Mucosa of gallbladder (tissue), 1 donor: Measurements from ENCODE around the gene HES4. TPM values are rescaled to one million over a fixed set of nuclear protein-coding genes. Genes with fewer than 3 reads are reported as not detected.
A peak's percentile ranks its signal among the peaks of the same experiment; 100 is the strongest.

Experiments used
- DNase-seq: peaks from one replicate; pipeline ENCODE4 v3.0.0-alpha.2; 2020; ENCODE audit warnings: low spot score
- total RNA-seq: library from RNA; stranded (reverse); gene quantifications from one replicate; pipeline ENCODE4 v1.2.1, GENCODE V29; 2021
- donor health status: DM: no; HTN: no; CAD: no.

The HES4 gene, protein sequence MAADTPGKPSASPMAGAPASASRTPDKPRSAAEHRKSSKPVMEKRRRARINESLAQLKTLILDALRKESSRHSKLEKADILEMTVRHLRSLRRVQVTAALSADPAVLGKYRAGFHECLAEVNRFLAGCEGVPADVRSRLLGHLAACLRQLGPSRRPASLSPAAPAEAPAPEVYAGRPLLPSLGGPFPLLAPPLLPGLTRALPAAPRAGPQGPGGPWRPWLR
- total RNA-seq: 25.6 TPM

DNA sequence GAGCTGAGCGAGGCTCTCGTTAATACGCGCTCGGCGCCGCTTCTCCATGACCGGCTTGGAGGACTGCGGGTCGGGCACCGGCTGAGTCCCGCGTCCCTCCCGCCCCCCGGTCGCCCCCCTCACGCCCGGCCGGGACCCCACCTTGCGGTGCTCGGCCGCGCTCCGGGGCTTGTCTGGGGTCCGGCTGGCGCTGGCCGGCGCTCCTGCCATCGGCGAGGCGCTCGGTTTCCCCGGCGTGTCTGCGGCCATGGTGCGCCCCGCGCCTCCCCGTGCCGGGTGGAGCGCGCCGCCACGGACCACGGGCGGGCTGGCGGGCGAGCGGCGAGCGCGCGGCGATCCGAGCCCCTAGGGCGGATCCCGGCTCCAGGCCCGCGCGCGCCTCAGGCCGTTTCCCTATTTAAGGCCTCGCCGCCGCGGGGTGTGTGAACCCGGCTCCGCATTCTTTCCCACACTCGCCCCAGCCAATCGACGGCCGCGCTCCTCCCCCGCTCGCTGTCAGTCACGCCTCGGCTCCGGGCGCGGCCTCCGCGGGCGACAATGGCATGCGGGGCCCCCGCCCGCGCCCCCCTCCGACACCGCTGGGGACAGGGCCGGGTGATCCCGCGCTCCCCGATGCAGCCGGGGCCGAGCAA lies at the start of gene HES4:
Gene HES4 (minus strand): TSS at position 373 of the 632 bp plus-strand sequence. CDS start 124 bp downstream, at position 249.
- peak; percentile 90 for DNase-seq

GRCh38 chr1:1048765-1049164 lies 48.9 kb upstream of the HES4 start:
- DNase-seq: peak; percentile 58

- no peak for DNase-seq
Measured at GRCh38 chr1:1047963-1048362, 48.1 kb upstream of the HES4 start.

DNA sequence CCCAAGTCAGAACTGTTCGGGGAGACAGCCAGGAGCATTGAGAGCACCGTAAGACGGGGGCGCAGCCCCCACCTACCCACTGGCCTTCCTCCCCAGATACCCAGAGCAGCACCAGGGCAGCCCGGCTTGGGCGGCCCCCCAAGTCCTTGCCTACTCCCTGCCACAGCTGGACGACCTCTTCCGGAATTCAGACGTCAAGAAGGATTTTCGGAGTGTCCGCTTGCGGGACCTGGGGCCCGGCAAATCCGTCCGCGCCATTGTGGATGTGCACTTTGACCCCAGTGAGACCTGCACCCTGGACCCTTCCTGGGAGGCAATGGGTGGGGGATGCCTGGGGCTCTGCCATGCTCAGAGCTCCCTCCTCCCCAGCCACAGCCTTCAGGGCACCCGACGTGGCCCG lies 47.5 kb upstream of the HES4 start:
- no peak for DNase-seq

GRCh38 chr1:1046767-1047166 lies 46.9 kb upstream of the HES4 start:
- no peak for DNase-seq

DNA sequence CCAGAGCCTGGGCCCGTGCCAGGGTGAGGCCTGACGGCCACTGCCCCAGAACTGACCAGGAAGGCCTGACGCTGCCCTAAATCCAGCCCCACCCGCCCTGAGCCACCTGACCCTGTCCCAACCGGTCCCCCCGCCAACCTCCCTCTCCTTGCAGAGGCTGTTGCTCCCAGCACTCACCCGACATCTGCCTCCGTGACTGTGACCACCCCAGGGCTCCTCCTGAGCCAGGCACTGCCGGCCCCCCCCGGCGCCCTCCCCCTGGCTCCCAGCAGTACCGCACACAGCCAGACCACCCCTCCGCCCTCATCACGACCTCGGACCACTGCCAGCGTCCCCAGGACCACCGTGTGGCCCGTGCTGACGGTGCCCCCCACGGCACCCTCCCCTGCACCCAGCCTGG lies 46.3 kb upstream of the HES4 start:
- DNase-seq: no peak

DNA sequence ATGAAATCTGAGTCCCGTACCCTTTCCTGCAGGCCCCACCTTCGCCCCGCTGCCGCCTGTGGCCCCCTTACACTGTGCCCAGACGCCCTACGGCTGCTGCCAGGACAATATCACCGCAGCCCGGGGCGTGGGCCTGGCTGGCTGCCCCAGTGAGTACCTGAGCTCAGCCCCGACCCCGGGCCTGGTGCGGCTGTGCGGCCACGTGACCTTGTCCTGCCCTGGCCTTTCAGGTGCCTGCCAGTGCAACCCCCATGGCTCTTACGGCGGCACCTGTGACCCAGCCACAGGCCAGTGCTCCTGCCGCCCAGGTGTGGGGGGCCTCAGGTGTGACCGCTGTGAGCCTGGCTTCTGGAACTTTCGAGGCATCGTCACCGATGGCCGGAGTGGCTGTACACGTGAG lies 45.2 kb upstream of the HES4 start:
- DNase-seq: no peak

- DNase-seq: no peak
Measured at GRCh38 chr1:1044455-1045078, 44.7 kb upstream of the HES4 start.

GRCh38 chr1:1043921-1044320 lies 44.0 kb upstream of the HES4 start:
- DNase-seq: no peak

DNA sequence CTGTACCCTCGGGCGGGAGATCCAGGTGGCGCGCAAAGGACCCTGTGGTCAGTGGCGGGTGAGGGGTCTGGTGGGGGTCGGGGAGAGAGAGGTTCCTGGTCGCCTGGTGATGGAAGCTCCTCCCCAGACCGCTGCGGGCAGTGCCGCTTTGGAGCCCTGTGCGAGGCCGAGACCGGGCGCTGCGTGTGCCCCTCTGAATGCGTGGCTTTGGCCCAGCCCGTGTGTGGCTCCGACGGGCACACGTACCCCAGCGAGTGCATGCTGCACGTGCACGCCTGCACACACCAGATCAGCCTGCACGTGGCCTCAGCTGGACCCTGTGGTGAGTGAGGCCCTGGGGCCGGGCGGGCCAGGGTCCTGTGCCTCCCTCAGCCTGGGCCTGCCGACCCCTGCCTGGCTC lies 43.5 kb upstream of the HES4 start:
- no peak for DNase-seq

GRCh38 chr1:1042835-1043234 lies 42.9 kb upstream of the HES4 start:
- DNase-seq: no peak

- no peak for DNase-seq
Measured at GRCh38 chr1:1041873-1042272, 42.0 kb upstream of the HES4 start.

DNA sequence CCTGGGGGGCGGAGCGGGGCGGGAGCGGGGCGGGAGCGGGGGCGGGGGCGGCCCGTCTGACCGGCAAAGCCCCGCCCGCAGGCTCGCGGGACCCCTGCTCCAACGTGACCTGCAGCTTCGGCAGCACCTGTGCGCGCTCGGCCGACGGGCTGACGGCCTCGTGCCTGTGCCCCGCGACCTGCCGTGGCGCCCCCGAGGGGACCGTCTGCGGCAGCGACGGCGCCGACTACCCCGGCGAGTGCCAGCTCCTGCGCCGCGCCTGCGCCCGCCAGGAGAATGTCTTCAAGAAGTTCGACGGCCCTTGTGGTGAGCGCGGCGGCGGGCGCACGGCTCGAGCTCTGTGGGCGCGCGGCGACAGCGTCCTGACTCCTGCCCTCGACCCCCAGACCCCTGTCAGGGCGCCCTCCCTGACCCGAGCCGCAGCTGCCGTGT lies 41.2 kb upstream of the HES4 start:
- no peak for DNase-seq

DNA sequence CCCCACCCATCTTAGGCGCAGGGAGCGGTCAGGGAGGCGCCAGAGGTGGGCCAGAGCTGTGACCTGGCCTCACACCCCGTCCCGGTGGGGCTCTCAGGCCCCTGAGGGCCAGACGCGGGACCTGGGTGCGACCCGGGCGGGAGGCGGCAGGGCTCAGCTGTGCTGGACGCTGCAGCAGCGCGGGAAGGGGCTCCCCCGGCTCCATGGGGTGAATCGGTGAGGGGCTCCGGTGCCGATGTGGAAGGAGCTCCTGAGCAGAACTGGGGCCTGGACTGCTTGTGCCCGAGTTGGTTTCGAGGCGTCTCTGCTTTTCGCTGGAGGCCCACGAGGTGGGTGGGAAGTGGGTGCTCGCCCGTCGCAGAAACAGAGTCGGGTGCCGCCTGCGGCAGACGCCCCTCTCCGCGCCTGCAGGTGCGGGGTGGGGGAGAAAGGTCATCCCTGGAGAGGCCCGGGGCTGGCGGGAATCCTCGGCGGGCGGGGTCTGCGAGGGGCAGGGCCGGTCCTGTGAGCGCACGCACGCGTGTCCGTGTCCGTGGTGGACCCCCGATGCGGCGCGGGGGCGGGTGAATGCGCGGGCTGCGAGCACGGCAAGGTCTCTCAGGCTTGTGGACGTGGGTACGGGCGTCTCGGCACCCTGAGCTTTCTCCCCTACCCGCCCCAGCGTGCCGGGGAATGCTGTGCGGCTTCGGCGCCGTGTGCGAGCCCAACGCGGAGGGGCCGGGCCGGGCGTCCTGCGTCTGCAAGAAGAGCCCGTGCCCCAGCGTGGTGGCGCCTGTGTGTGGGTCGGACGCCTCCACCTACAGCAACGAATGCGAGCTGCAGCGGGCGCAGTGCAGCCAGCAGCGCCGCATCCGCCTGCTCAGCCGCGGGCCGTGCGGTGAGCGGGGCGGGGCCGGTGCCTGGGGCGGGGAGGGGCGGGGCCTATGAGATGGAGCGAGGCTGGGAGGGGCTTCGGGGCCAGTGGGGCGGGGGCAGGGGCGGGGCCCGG lies 40.4 kb upstream of the HES4 start:
- peak; percentile 72 for DNase-seq

DNA sequence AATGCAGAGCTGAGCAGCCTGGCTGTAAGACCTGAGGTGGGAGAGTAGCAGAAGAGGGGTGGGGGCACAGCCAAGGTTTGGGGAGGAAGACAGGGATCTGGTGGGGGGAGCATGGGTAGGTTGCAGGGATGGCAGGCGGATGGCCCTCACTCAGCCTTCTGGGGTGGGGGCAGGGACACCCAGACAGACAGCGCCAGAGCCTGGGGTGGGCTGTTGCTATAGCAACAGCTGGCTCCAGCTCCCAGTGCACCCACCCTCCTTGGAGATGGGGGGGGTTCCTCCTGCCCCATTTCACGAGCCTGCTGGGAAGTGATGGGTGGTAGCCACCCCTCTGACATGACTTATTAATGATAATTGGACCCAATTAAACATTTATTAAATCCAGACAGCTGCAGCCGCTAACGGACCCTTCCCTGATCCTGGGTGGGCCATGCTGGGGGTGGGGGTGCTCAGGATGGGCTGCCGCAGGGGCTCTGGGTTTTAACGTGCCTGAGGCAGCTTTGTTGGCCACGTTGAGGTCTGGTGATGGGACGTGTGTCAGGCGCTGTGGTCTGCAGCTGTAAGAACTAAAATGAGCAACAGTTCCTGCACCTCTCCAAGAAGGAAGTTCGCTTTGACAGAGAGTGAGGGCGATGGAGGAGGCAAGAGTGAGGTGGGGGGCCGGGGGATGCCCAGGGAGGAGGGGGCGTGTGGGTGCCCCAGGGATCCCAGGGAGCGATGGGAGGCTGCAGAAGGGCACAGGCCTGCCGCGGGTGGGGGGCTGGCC lies 39.4 kb upstream of the HES4 start:
- DNase-seq: no peak

- DNase-seq: no peak
Measured at GRCh38 chr1:1038694-1039093, 38.8 kb upstream of the HES4 start.

DNA sequence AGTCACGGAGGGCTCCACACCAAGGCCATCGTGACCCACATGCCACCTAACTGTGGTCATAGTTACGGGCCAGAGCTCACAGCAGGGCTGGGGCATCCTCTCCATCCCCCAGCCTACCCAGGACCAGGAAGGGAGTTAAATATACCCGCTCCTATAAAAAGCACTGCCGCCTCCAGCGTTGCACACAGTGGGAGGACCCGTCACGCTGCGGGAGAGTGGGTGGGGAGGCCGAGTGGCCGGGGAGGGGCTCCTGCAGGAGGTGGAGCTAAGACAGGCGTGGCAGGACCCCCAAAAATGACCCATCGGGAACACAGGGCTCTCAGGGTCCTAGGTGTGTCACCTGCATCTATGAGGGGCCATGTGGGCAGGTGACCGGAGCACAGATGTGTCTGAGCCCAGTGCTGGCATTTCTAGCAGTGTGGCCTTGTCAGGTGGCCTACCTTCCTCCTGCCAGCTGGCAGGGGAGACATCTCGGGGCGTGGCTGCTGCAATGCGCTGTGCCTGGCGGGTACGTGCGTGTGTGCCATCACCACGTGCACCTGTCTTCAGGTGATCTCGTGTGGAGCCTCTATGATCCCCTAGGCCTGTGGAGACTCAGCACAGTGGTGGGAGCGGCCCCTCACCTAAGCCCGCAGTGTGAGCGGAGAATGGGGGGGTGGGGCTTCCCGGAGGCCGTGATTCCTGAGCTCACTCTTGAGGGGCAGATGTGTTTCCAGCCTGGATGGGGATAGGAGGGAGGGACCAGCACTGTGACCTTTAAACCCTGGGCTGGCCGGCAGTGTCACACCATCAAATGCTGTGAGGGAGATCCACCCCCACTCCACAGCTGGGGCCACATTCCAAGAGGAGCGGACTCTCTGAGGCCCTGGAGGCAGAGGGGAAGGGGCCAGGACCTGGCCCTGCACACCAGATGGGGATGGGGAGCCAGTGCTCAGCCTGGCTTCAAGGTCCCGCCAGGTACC lies 37.8 kb upstream of the HES4 start:
- DNase-seq: peak; percentile 46

GRCh38 chr1:1035291-1035943 lies 35.5 kb upstream of the HES4 start:
- no peak for DNase-seq

DNA sequence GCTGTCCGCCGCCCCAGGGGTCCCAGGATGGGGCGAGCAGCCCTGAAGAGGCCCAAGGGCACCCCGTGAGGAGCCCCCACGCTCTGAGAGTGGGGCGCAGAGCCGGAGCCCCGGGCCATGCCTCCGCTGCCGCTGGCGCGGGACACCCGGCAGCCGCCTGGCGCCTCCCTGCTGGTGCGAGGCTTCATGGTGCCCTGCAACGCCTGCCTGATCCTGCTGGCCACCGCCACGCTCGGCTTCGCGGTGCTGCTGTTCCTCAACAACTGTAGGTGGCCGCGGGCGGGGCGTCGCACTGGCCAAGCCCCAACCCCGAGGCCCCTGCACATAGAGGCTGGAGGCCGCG lies 34.5 kb upstream of the HES4 start:
- DNase-seq: no peak
